HG03565 (cell line): ENCODE results near the gene PEX12.
"Not testable (repeated sequence)": the region's sequence is repeated elsewhere in the genome, so short reads cannot be mapped to it uniquely, and the experiment has no call there.

Experiments used
- ATAC-seq: cut with Tn5 transposase; IDR thresholded peaks from one replicate; pipeline ENCODE4 v1.9.1; 2021; ENCODE audit warnings: mild to moderate bottlenecking, moderate library complexity; ENCODE audit not compliant: unreplicated experiment

Gene PEX12

DNA sequence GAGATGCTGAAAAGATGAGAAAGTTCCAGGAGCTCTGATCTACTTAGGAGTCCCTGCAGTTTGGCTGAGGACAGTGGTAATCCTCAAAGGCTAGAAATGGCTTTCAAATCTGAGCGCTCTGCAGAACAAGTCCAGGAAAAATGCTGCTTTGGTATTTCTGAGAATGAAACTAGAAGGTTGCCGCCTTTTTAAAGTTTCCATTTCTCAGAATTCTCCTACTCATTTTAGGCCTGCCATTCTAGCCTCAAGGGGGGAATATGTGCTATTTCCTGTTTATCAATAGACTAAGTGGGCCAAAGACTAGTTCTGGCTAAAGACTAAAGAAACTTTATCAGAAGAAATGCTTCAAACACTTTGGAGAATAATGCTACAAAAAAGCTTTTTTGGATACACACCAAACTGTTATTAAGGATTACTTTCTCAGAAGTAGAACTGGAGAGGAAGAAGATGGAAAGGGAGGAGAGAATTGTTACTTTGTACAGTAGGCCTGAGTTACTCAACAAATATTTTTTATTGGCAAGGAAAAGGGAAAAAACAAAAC is 40.7 kb downstream of the PEX12 start, which contains the start of gene SLFN12L:
TSS of gene SLFN12L (minus strand) at position 78 of the 541 bp plus-strand sequence. CDS start 15,314 bp downstream, outside the sequence.
- no peak for ATAC-seq

DNA sequence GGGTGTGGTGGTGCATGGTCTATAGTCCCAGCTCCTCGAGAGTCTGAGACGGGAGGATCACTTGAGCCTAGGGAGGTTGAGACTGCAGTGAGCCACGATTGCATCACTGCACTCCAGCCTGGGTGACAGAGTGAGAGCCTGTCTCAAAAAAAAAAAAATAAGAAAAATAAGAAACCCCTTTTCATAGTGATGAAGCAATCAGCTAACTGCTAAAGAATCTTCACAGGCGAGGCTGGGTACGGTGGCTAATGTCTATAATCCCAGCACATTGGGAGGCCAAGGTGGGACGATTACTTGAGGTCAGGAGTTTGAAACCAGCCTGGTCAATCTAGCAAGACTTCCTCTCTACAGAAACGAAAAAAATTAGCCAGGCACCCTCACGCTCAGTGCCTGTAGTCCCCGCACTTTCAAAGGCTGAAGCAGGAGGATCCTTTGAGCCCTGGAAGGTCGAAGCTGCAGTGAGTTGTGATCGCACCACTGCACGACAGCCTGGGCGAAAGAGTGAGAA is 41.7 kb downstream of the PEX12 start:
- ATAC-seq = no peak

DNA sequence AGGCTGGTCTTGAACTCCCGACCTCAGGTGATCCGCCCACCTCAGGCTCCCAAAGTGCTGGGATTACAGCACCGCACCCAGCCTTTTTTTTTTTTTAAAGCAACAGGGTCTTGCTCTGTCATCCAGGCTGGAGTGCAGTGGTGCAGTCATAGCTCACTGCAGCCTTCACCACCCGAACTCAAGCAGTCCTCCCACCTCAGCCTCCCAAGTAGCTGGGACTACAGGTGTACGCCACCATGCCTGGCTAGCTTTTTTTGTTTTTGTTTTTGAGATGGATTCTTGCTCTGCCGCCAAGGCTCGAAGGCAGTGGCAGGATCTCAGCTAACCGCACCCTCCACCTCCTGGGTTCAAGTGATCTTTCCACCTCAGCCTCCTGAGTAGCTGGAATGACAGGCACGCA is 43.0 kb downstream of the PEX12 start:
- not testable (repeated sequence) for ATAC-seq

DNA sequence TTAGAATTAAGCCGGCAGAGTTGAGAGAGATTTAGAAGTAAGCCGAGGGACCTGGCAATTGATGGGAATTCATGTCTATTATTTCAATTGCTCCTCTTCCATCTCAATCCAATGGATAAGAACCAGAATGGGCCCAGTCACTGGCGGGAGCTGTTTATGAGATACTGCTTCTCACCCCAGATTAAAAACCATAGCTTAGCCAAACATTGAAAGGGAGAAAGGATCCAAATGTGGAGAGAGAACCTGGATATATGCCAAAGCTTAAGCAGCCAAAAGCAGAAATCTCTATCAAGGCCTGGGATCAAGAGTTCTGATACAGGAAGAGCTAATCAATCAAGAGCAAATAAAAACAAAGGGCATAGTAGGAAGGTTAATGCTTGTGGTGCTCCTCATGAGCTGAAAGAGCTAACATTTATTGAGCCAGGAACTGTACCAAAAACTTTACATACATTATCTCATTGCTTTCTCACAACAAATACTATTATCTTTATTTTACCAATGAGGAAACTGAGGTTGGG is 43.7 kb downstream of the PEX12 start:
- ATAC-seq = no peak

DNA sequence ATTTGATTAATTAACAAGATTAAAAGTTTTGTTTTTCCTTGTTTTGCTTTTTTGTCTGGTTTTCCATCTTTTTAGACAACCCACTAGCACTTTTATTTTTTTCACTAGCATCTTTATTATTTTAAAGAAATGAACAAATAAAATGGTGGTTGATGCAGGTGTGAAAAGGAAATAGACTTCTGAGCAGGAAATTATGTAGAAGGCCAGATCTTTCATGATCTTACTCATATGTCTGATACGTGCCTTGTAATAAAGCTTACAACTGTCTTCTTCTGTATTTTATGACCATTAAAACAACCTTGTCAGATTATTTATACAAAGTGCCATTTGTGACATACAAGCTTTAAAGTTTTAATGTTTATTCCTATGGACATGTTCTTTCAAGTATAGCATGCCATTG is 47.2 kb downstream of the PEX12 start:
- ATAC-seq = no peak

DNA sequence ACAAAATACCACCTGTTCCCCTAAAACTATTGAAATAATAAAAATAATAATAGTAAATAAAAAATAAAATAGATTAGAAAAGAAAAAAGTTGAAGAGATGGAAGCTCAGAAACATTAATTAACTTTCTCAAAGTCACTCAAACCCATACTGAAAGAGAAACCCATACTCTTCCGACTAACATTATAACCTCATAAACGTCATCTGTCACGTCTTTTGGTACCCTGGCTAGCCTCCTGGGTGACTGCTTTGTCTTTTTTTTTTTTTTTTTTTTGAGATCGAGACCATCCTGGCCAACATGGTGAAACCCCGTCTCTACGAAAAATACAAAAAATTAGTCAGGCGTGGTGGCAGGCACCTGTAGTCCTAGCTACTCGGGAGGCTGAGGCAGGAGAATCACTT is 48.5 kb downstream of the PEX12 start:
- no peak for ATAC-seq

DNA sequence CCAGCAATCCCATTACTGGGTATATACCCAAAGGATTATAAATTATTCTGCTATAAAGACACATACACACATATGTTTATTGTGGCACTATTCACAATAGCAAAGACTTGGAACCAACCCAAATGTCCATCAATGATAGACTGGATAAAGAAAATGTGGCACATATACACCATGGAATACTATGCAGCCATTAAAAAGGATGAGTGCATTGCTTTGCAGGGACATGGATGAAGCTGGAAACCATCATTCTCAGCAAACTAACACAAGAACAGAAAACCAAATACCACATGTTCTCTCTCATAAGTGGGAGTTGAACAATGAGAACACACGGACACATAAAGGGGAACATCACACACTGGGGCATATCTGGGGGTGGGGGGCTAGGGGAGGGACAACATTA is 49.0 kb downstream of the PEX12 start:
- ATAC-seq = not testable (repeated sequence)
